Stimulated activated CD8-positive, alpha-beta memory T cell treated with anti-CD3 and anti-CD28 coated beads, Interleukin-4, amount 100 ng/mL, for 24 hours (primary cell): ENCODE results near the gene IGSF23.
"Not testable (repeated sequence)": the region's sequence is repeated elsewhere in the genome, so short reads cannot be mapped to it uniquely, and the experiment has no call there.

Experiments used
- DNase-seq: peaks from one replicate; pipeline ENCODE4 v3.0.0-alpha.2; 2020; ENCODE audit warnings: low read depth

Gene IGSF23

GRCh38 chr19:44587963-44588770 is 25.2 kb upstream of the IGSF23 start:
- no peak for DNase-seq

- no peak for DNase-seq
Observed at GRCh38 chr19:44588771-44589112, 24.6 kb upstream of the IGSF23 start.

GRCh38 chr19:44590245-44591059 is 22.9 kb upstream of the IGSF23 start:
- no peak for DNase-seq

- DNase-seq, result not testable (repeated sequence)
Observed at GRCh38 chr19:44591340-44591993, 21.9 kb upstream of the IGSF23 start.

GRCh38 chr19:44592451-44592890 is 20.9 kb upstream of the IGSF23 start:
- DNase-seq, result no peak

- no peak for DNase-seq
Observed at GRCh38 chr19:44593294-44593693, 20.1 kb upstream of the IGSF23 start.

GRCh38 chr19:44593866-44594266 is 19.5 kb upstream of the IGSF23 start:
- DNase-seq, result not testable (repeated sequence)

- no peak for DNase-seq
Observed at GRCh38 chr19:44596428-44597130, 16.8 kb upstream of the IGSF23 start.

GRCh38 chr19:44597131-44597491 is 16.3 kb upstream of the IGSF23 start:
- DNase-seq, result no peak

GRCh38 chr19:44598355-44598754 is 15.0 kb upstream of the IGSF23 start:
- DNase-seq, result no peak

GRCh38 chr19:44598880-44599279 is 14.5 kb upstream of the IGSF23 start:
- DNase-seq, result no peak

- no peak for DNase-seq
Observed at GRCh38 chr19:44600466-44600865, 12.9 kb upstream of the IGSF23 start.

- DNase-seq, result no peak
Observed at GRCh38 chr19:44602081-44602480, 11.3 kb upstream of the IGSF23 start.

GRCh38 chr19:44603201-44603945 is 10.0 kb upstream of the IGSF23 start:
- DNase-seq, result no peak

GRCh38 chr19:44604241-44604640 is 9.1 kb upstream of the IGSF23 start:
- DNase-seq, result no peak

- no peak for DNase-seq
Observed at GRCh38 chr19:44605547-44605946, 7.8 kb upstream of the IGSF23 start.

GRCh38 chr19:44607049-44607448 is 6.3 kb upstream of the IGSF23 start:
- no peak for DNase-seq

GRCh38 chr19:44607917-44608316 is 5.4 kb upstream of the IGSF23 start:
- no peak for DNase-seq

- DNase-seq, result no peak
Observed at GRCh38 chr19:44608391-44608821, 5.0 kb upstream of the IGSF23 start.

GRCh38 chr19:44609219-44609618 is 4.1 kb upstream of the IGSF23 start:
- no peak for DNase-seq

GRCh38 chr19:44610497-44610896 is 2.9 kb upstream of the IGSF23 start:
- DNase-seq, result not testable (repeated sequence)
